ENCODE data around the gene PPAN.

Gene PPAN

GRCh38 chr19:10086591-10087192 lies 19.5 kb upstream of the PPAN start:
- H3K4me3 ChIP-seq (replicated peaks in 1 of 2; ENCODE audit: low read depth in 2 of 2, low read length in 2 of 2), result peak overlapping the region; percentile 97 to 99
- DNase-seq (ENCODE audit: low read depth in 2 of 2), result peak in 1 of 2 donors; percentile 29
- TF ChIP-seq CTCF (IDR thresholded peaks at IDR 0.05; ENCODE audit: low read depth, low read length), result no peak

GRCh38 chr19:10087296-10088061 lies 18.7 kb upstream of the PPAN start:
- TF ChIP-seq CTCF (IDR thresholded peaks at IDR 0.05; ENCODE audit: low read depth, low read length), result no peak
- peak overlapping the region; percentile 97 to 99 for H3K4me3 ChIP-seq (replicated peaks in 1 of 2; ENCODE audit: low read depth in 2 of 2, low read length in 2 of 2)
- no peak for DNase-seq (ENCODE audit: low read depth in 2 of 2)

- no peak for DNase-seq (ENCODE audit: low read depth in 2 of 2)
- H3K4me3 ChIP-seq (replicated peaks in 1 of 2; ENCODE audit: low read depth in 2 of 2, low read length in 2 of 2), result no peak overlapping the region
- TF ChIP-seq CTCF (IDR thresholded peaks at IDR 0.05; ENCODE audit: low read depth, low read length), result no peak
These were observed 17.1 kb upstream of the PPAN start for GRCh38 chr19:10088949-10089554.

- no peak for DNase-seq (ENCODE audit: low read depth in 2 of 2)
- no peak for TF ChIP-seq CTCF (IDR thresholded peaks at IDR 0.05; ENCODE audit: low read depth, low read length)
- no peak overlapping the region for H3K4me3 ChIP-seq (replicated peaks in 1 of 2; ENCODE audit: low read depth in 2 of 2, low read length in 2 of 2)
These were observed 16.3 kb upstream of the PPAN start for GRCh38 chr19:10089801-10090375.

GRCh38 chr19:10091370-10091687 lies 14.8 kb upstream of the PPAN start:
- no peak for TF ChIP-seq CTCF (IDR thresholded peaks at IDR 0.05; ENCODE audit: low read depth, low read length)
- no peak overlapping the region for H3K4me3 ChIP-seq (replicated peaks in 1 of 2; ENCODE audit: low read depth in 2 of 2, low read length in 2 of 2)
- no peak for DNase-seq (ENCODE audit: low read depth in 2 of 2)

- no peak overlapping the region for H3K4me3 ChIP-seq (replicated peaks in 1 of 2; ENCODE audit: low read depth in 2 of 2, low read length in 2 of 2)
- TF ChIP-seq CTCF (IDR thresholded peaks at IDR 0.05; ENCODE audit: low read depth, low read length), result no peak
- no peak for DNase-seq (ENCODE audit: low read depth in 2 of 2)
These were observed 14.1 kb upstream of the PPAN start for GRCh38 chr19:10091895-10092641.
